Suprapubic skin (tissue), 4 donors: ENCODE measurements around the gene ZNF148. TPM values are rescaled to one million over a fixed set of nuclear protein-coding genes. Genes with fewer than 3 reads are reported as not detected.

Experiments used
- DNase-seq, 2 donors: peaks; one replicate each; pipeline ENCODE4 v3.0.0-alpha.2; 2019; ENCODE audit warnings: low spot score in 2 of 2
- H3K27ac ChIP-seq: fragments of 200-600 bp; sonication (generic); one replicate; pipeline ENCODE4 v1.5.1; 2019
- H3K27me3 ChIP-seq: fragments of 200-600 bp; sonication (generic); one replicate; pipeline ENCODE4 v1.5.1; 2019
- H3K36me3 ChIP-seq: fragments of 200-600 bp; sonication (generic); one replicate; pipeline ENCODE4 v1.5.1; 2019
- H3K4me1 ChIP-seq: fragments of 200-600 bp; sonication (generic); one replicate; pipeline ENCODE4 v1.5.1; 2019
- H3K4me3 ChIP-seq: fragments of 200-600 bp; sonication (generic); one replicate; pipeline ENCODE4 v1.5.1; 2019; ENCODE audit warnings: mild to moderate bottlenecking
- H3K9me3 ChIP-seq: fragments of 200-600 bp; sonication (generic); one replicate; pipeline ENCODE4 v1.5.1; 2019
- CTCF ChIP-seq, 2 donors: fragments of 200-600 bp in 1 of 2; fragments of 450-650 bp in 1 of 2; sonication (generic) in 1 of 2; IDR thresholded peaks; one replicate each; pipeline ENCODE4 v1.5.1; 2016 to 2019; ENCODE audit warnings: antibody characterized with exemption in 2 of 2, mild to moderate bottlenecking in 1 of 2, moderate library complexity in 1 of 2
- EP300 ChIP-seq: sonication (generic); formaldehyde crosslinking; IDR thresholded peaks from one replicate; pipeline ENCODE4 v1.6.1; 2017; ENCODE audit warnings: antibody characterized with exemption
- POLR2A ChIP-seq, 2 donors: fragments of 450-650 bp; IDR thresholded peaks; one replicate each; pipeline ENCODE4 v1.6.1; 2017; ENCODE audit warnings: antibody characterized with exemption in 2 of 2, mild to moderate bottlenecking in 2 of 2, moderate library complexity in 2 of 2
- POLR2AphosphoS5 ChIP-seq, 3 donors: sonication (generic); formaldehyde crosslinking; IDR thresholded peaks; one replicate each; pipeline ENCODE4 v1.6.1; 2017; ENCODE audit warnings: antibody characterized with exemption in 3 of 3
- WGBS: methylation state at CpG from one replicate; pipeline ENCODE4 v1.1.5; 2018; 5-methylcytosine and 5-hydroxymethylcytosine counted together
- total RNA-seq, 4 donors: library from RNA; depleted of rRNA; stranded (reverse); fragments of >200 nt; gene quantifications; one replicate each; pipeline ENCODE4 v1.1.0, GENCODE V29; 2016

Gene ZNF148
- total RNA-seq, 4 donors from 2014 or later, result 16.5 to 30.0 (median 20.3) TPM

- 92% methylated on average over 2 of the region's 2 CpGs for WGBS
- no peaks in the 10 kb centered on the region for H3K4me1 ChIP-seq
Observed at GRCh38 chr3:125403789-125404188, 28.7 kb upstream of the ZNF148 start.

GRCh38 chr3:125402639-125403038 is 27.5 kb upstream of the ZNF148 start:
- WGBS, result 86% methylated on average over 2 of the region's 2 CpGs

More at GRCh38 chr3:125403789-125404188, 28.7 kb upstream of the ZNF148 start:
- Histone ChIP-seq H3K27me3 (no peaks in the 10 kb centered on the region), H3K9me3 (no peaks in the 10 kb centered on the region), H3K4me3 (no peak overlapping the region), H3K36me3 (no peaks in the 10 kb centered on the region), H3K27ac (no peak overlapping the region)
- no peak for DNase-seq
- TF ChIP-seq EP300 (no peak), CTCF (IDR thresholded peaks at IDR 0.05) (no peak), POLR2AphosphoS5 (IDR thresholded peaks at IDR 0.05) (no peak), POLR2A (IDR thresholded peaks at IDR 0.05) (no peak)

GRCh38 chr3:125401402-125401801 is 26.3 kb upstream of the ZNF148 start:
- TF ChIP-seq POLR2A (IDR thresholded peaks at IDR 0.05) (no peak), EP300 (no peak), POLR2AphosphoS5 (IDR thresholded peaks at IDR 0.05) (no peak), CTCF (IDR thresholded peaks at IDR 0.05) (no peak)
- 92% methylated on average over 1 of the region's 1 CpG for WGBS
- H3K4me1 ChIP-seq, result no peaks in the 10 kb centered on the region
- DNase-seq, result no peak
- H3K27me3 ChIP-seq, result peaks cover 3% of the 10 kb centered on the region
- H3K27ac ChIP-seq, result no peak overlapping the region
- no peaks in the 10 kb centered on the region for H3K36me3 ChIP-seq
- no peak overlapping the region for H3K4me3 ChIP-seq
- no peaks in the 10 kb centered on the region for H3K9me3 ChIP-seq

More at GRCh38 chr3:125402639-125403038, 27.5 kb upstream of the ZNF148 start:
- no peaks in the 10 kb centered on the region for H3K36me3 ChIP-seq
- H3K4me1 ChIP-seq, result no peaks in the 10 kb centered on the region
- no peak for DNase-seq
- no peak overlapping the region for H3K4me3 ChIP-seq
- TF ChIP-seq EP300 (no peak), CTCF (IDR thresholded peaks at IDR 0.05) (no peak), POLR2A (IDR thresholded peaks at IDR 0.05) (no peak), POLR2AphosphoS5 (IDR thresholded peaks at IDR 0.05) (no peak)
- no peak overlapping the region for H3K27ac ChIP-seq
- H3K9me3 ChIP-seq, result no peaks in the 10 kb centered on the region
- H3K27me3 ChIP-seq, result peaks cover 3% of the 10 kb centered on the region

GRCh38 chr3:125398952-125399351 is 23.8 kb upstream of the ZNF148 start:
- Histone ChIP-seq H3K27me3 (peaks cover 3% of the 10 kb centered on the region), H3K9me3 (no peaks in the 10 kb centered on the region), H3K27ac (no peak overlapping the region), H3K4me3 (no peak overlapping the region), H3K4me1 (no peaks in the 10 kb centered on the region), H3K36me3 (no peaks in the 10 kb centered on the region)
- DNase-seq, result no peak
- no peak for TF ChIP-seq EP300
- TF ChIP-seq POLR2A (IDR thresholded peaks at IDR 0.05), result no peak
- TF ChIP-seq POLR2AphosphoS5 (IDR thresholded peaks at IDR 0.05), result no peak
- TF ChIP-seq CTCF (IDR thresholded peaks at IDR 0.05), result no peak
- 29% methylated on average over 1 of the region's 1 CpG for WGBS

GRCh38 chr3:125395091-125395490 is 20.0 kb upstream of the ZNF148 start:
- Histone ChIP-seq H3K4me3 (no peak overlapping the region), H3K27ac (no peak overlapping the region), H3K27me3 (peaks cover 3% of the 10 kb centered on the region), H3K36me3 (no peaks in the 10 kb centered on the region), H3K4me1 (no peaks in the 10 kb centered on the region), H3K9me3 (no peaks in the 10 kb centered on the region)
- TF ChIP-seq POLR2A (IDR thresholded peaks at IDR 0.05), result no peak
- TF ChIP-seq EP300, result no peak
- no peak for TF ChIP-seq CTCF (IDR thresholded peaks at IDR 0.05)
- TF ChIP-seq POLR2AphosphoS5 (IDR thresholded peaks at IDR 0.05), result no peak
- no peak for DNase-seq
- 54% methylated on average over 2 of the region's 2 CpGs for WGBS
